Endothelial cell (in vitro differentiated cells): Measurements from ENCODE around the gene PLD2. TPM values are rescaled to one million over a fixed set of nuclear protein-coding genes. Genes with fewer than 3 reads are reported as not detected.
A peak's percentile ranks its signal among the peaks of the same experiment; 100 is the strongest.

Source experiments
- DNase-seq: peaks from one replicate; pipeline ENCODE4 v3.0.0; 2021; ENCODE audit warnings: low spot score
- H3K27ac Mint-ChIP-seq: one replicate; pipeline ENCODE4 v1.8.0; 2021; ENCODE audit warnings: mixed read lengths, inconsistent platforms; ENCODE audit not compliant: unreplicated experiment
- H3K27me3 Mint-ChIP-seq: one replicate; pipeline ENCODE4 v1.8.0; 2021; ENCODE audit warnings: mild to moderate bottlenecking, moderate library complexity, mixed read lengths, inconsistent platforms; ENCODE audit not compliant: unreplicated experiment
- H3K36me3 Mint-ChIP-seq: one replicate; pipeline ENCODE4 v1.8.0; 2021; ENCODE audit warnings: mild to moderate bottlenecking, low read depth, mixed read lengths, inconsistent platforms; ENCODE audit not compliant: unreplicated experiment
- H3K4me1 Mint-ChIP-seq: one replicate; pipeline ENCODE4 v1.8.0; 2021; ENCODE audit warnings: mild to moderate bottlenecking, mixed read lengths, inconsistent platforms; ENCODE audit not compliant: unreplicated experiment
- H3K4me3 Mint-ChIP-seq: one replicate; pipeline ENCODE4 v1.8.0; 2021; ENCODE audit warnings: mild to moderate bottlenecking, mixed read lengths, inconsistent platforms; ENCODE audit not compliant: unreplicated experiment
- H3K9me3 Mint-ChIP-seq: one replicate; pipeline ENCODE4 v1.8.0; 2021; ENCODE audit warnings: mixed read lengths, inconsistent platforms; ENCODE audit not compliant: unreplicated experiment
- total RNA-seq: library from RNA; stranded (reverse); fragmentation: NEBNext Ultra II Directional; extraction: Animal tissue kit (Norgen Biotek cat#: 25700); gene quantifications from one replicate; pipeline ENCODE4 v1.2.1, GENCODE V29; 2021; ENCODE audit not compliant: unreplicated experiment
- TF ChIP-seq, protein P1 (sequence below): fragments of 200-600 bp; sonication (generic); IDR thresholded peaks from one replicate; pipeline ENCODE4 v1.5.0; 2021; ENCODE audit warnings: antibody characterized with exemption; ENCODE audit not compliant: unreplicated experiment

Gene PLD2
- total RNA-seq, 1 donor from 2014 or later: 86.5 TPM

GRCh38 chr17:4838309-4838785, 31.4 kb downstream of the PLD2 start:
- Mint-ChIP-seq H3K27me3 (peaks cover 4% of the 10 kb centered on the region), H3K4me1 (peaks cover 49% of the 10 kb centered on the region), H3K27ac (no peak overlapping the region), H3K4me3 (peak overlapping the region; percentile 23), H3K9me3 (no peaks in the 10 kb centered on the region), H3K36me3 (peaks cover 16% of the 10 kb centered on the region)
- DNase-seq: no peak
- TF ChIP-seq, protein P1, sequence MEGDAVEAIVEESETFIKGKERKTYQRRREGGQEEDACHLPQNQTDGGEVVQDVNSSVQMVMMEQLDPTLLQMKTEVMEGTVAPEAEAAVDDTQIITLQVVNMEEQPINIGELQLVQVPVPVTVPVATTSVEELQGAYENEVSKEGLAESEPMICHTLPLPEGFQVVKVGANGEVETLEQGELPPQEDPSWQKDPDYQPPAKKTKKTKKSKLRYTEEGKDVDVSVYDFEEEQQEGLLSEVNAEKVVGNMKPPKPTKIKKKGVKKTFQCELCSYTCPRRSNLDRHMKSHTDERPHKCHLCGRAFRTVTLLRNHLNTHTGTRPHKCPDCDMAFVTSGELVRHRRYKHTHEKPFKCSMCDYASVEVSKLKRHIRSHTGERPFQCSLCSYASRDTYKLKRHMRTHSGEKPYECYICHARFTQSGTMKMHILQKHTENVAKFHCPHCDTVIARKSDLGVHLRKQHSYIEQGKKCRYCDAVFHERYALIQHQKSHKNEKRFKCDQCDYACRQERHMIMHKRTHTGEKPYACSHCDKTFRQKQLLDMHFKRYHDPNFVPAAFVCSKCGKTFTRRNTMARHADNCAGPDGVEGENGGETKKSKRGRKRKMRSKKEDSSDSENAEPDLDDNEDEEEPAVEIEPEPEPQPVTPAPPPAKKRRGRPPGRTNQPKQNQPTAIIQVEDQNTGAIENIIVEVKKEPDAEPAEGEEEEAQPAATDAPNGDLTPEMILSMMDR: no peak

- TF ChIP-seq, protein P1: no peak
- H3K36me3 Mint-ChIP-seq: peaks cover 10% of the 10 kb centered on the region
- H3K27ac Mint-ChIP-seq: no peak overlapping the region
- H3K9me3 Mint-ChIP-seq: no peaks in the 10 kb centered on the region
- H3K4me3 Mint-ChIP-seq: no peak overlapping the region
- peaks cover 4% of the 10 kb centered on the region for H3K27me3 Mint-ChIP-seq
- no peak for DNase-seq
- H3K4me1 Mint-ChIP-seq: peaks cover 43% of the 10 kb centered on the region
Observed at GRCh38 chr17:4839221-4839620, 32.3 kb downstream of the PLD2 start.

DNA sequence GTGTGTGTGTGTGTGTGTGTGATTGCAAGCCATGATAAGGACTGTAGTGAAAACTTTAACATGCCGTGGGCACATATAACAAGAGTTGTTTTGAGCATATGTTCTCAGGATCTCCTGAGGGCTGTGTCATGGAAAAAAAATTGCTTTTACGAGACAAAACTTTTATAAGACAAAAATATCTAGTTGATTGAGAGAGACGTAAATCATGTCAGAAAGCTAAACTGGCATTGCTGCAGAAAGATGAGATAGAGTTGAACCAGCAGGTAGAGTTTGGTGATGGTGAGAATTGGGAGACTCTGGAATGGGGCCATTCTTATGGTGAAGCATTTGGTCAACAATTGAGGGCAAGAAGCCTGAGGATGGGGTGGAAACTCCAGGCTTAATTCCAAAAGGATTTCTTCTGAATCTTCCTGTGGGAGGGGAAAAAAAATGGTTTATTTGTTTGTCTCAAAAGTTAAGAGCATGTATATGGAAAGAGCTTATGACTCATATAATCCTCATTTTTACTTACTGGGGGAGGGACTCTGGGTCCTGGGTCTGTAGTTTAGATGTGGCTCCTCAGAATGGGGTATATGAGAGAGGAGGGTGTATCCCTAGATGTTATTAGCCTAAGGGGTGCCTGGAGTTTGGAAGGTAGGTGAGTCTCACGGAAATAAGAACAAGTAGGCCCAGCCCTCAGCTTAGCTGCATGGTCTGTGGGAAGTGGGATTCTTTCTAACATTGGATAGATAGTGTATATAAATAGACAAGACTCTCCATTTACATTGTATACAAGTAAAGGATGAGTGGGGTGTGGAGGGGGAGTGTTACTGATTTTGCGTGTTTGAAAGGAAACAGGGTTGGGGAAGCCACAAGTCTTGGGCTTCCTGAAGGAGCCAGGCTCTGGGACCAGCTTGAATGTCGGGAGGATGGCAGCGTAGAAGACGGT, 33.3 kb downstream of the PLD2 start:
- Mint-ChIP-seq H3K4me3 (peak overlapping the region; percentile 4), H3K27ac (no peak overlapping the region), H3K27me3 (peaks cover 4% of the 10 kb centered on the region), H3K4me1 (peaks cover 33% of the 10 kb centered on the region), H3K9me3 (no peaks in the 10 kb centered on the region), H3K36me3 (peaks cover 6% of the 10 kb centered on the region)
- no peak for DNase-seq
- TF ChIP-seq, protein P1: no peak

DNA sequence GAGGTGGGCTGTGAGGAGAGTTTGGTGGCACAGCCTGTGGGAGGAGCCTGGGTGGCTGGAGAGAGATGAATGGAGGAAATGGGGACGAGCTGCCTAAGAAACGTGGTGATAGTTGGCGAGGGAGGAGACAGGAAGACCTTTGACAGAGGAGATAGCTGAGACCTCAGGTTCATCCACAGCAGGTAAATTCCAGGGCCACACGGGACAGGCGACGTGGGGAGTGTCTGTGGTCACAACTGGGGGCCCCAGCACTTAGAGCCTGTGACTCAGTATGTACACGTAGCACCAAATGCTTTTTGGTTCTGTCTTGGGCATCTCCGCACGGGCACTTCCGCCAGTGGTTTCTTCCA, 33.9 kb downstream of the PLD2 start:
- Mint-ChIP-seq H3K36me3 (peaks cover 6% of the 10 kb centered on the region), H3K4me3 (peak overlapping the region; percentile 4), H3K27ac (no peak overlapping the region), H3K9me3 (no peaks in the 10 kb centered on the region), H3K4me1 (peaks cover 31% of the 10 kb centered on the region), H3K27me3 (peaks cover 4% of the 10 kb centered on the region)
- no peak for DNase-seq
- TF ChIP-seq, protein P1: no peak

- peaks cover 28% of the 10 kb centered on the region for H3K4me1 Mint-ChIP-seq
- DNase-seq: no peak
- H3K36me3 Mint-ChIP-seq: peaks cover 6% of the 10 kb centered on the region
- TF ChIP-seq, protein P1: no peak
- no peak overlapping the region for H3K27ac Mint-ChIP-seq
- no peaks in the 10 kb centered on the region for H3K9me3 Mint-ChIP-seq
- H3K27me3 Mint-ChIP-seq: peaks cover 4% of the 10 kb centered on the region
- H3K4me3 Mint-ChIP-seq: no peak overlapping the region
Observed at GRCh38 chr17:4842376-4842775, 35.4 kb downstream of the PLD2 start.
